Measurements from ENCODE around the gene RAB31. TPM values are rescaled to one million over a fixed set of nuclear protein-coding genes. Genes with fewer than 3 reads are reported as not detected.
A peak's percentile ranks its signal among the peaks of the same experiment; 100 is the strongest.
"Not testable (repeated sequence)": the region's sequence is repeated elsewhere in the genome, so short reads cannot be mapped to it uniquely, and the experiment has no call there.

RAB31 gene
- total RNA-seq, 2 experiments from 2014 or later, result not detected

DNA sequence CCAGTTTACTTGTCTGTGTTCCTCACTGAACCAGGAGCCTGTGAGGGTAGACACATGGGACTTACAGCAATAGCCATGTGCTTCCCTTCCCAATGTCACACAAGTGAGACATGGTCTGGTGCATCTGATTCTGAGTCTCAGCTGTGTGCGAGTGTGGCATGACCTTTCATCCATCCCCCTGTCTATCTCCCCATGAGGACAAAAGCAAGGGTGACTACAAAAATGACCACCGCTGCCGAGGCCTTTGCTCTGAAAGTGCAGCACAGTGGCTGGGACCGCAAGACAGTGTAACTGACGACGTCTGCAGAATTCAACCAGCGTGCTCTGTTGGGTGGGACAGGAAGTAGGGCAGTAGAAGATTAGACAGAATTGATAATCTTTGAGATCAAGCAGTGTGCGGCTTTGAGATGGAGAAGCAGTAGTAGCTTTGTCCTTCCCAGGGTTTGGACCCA lies 50.5 kb downstream of the RAB31 start:
- Mint-ChIP-seq H3K9me3 (ENCODE audit: insufficient read depth) (no peaks in the 10 kb centered on the region), H3K36me3 (ENCODE audit: low read depth) (no peaks in the 10 kb centered on the region), H3K27ac (no peak overlapping the region), H3K4me1 (ENCODE audit: low read depth) (peaks cover 4% of the 10 kb centered on the region), H3K4me3 (no peak overlapping the region), H3K27me3 (ENCODE audit: low read depth) (peaks cover 19% of the 10 kb centered on the region)
- ATAC-seq, result no peak
- POLR2A ChIA-PET, result no interaction called here
- no peak for DNase-seq
- CTCF ChIA-PET, result no interaction called here

DNA sequence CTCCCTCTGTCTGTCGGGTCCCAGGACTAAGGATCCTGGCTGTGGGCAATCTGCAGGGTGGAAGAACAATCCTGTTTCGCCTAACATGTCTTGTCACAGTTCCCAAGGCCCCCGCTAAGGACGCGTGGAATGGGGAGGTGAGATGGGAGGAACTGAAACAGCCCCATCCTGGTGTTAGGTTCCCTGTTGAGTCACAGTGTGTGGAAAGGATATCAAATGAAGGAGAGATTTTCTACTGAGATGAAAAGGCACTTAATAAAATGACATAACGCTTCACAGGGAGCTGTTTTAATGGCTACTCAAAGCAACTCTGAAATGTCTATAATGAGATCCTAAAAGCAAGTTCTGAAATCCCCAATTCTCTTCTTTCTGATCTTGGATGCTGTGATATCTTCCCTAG lies 52.5 kb downstream of the RAB31 start:
- DNase-seq (no peak), ATAC-seq (no peak)
- Mint-ChIP-seq H3K9me3 (ENCODE audit: insufficient read depth) (no peaks in the 10 kb centered on the region), H3K27ac (no peak overlapping the region), H3K4me1 (ENCODE audit: low read depth) (peaks cover 4% of the 10 kb centered on the region), H3K27me3 (ENCODE audit: low read depth) (peaks cover 19% of the 10 kb centered on the region), H3K36me3 (ENCODE audit: low read depth) (no peaks in the 10 kb centered on the region), H3K4me3 (no peak overlapping the region)
- CTCF ChIA-PET, result interaction anchor here (1.1 kb wide), 1 partner anchor 77 kb away, joined by 3 read pairs; no protein-coding TSS in a partner anchor
- POLR2A ChIA-PET, result no interaction called here

DNA sequence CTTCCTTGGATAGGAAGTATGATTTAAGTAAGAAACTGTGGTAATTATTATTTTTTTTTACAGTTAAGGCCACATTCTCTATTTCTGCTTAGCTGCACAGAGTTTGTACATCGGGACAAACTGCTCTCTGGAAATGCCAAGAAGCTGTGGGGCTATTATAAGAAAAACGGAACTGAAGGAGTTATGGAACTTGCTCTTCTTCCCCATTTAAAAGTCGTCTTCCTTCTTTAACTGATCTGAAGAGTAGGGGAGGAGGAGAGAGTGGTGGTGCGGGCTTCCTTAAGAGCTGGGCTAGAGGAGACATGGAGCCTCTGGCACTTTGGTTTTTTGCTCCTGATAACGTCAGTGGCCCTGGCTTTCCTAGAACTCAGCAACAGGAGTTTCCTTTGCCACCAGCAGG lies 54.4 kb downstream of the RAB31 start:
- DNase-seq, result no peak

DNA sequence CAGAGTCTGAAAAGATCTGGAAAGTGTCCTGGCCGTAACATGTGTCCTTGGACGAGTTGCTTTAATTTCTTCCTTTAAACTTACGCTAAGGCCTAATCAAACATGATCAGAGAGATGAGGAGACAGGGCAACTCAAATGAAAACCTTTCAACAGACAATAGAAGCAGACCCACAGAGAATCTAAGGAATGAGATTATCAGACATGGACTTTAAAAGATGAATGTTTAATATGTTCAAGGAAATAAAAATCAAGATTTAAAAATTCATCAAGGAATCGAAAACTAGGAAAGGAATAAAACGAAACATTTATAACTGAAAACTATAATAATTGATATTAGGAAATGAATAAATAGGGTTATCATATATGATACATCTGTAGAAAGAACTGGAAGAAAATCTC lies 55.1 kb downstream of the RAB31 start:
- no peak for ATAC-seq
- DNase-seq, result no peak
- Mint-ChIP-seq H3K36me3 (ENCODE audit: low read depth) (no peaks in the 10 kb centered on the region), H3K4me3 (no peak overlapping the region), H3K27me3 (ENCODE audit: low read depth) (peaks cover 17% of the 10 kb centered on the region), H3K9me3 (ENCODE audit: insufficient read depth) (no peaks in the 10 kb centered on the region), H3K4me1 (ENCODE audit: low read depth) (peaks cover 4% of the 10 kb centered on the region), H3K27ac (no peak overlapping the region)
- ChIA-PET CTCF (no interaction called here), POLR2A (no interaction called here)

More for the DNA sequence above, 54.4 kb downstream of the RAB31 start:
- Mint-ChIP-seq H3K4me3 (no peak overlapping the region), H3K27ac (no peak overlapping the region), H3K9me3 (ENCODE audit: insufficient read depth) (no peaks in the 10 kb centered on the region), H3K27me3 (ENCODE audit: low read depth) (peaks cover 17% of the 10 kb centered on the region), H3K4me1 (ENCODE audit: low read depth) (peaks cover 4% of the 10 kb centered on the region), H3K36me3 (ENCODE audit: low read depth) (no peaks in the 10 kb centered on the region)
- ATAC-seq, result no peak
- ChIA-PET CTCF (interaction anchor here (0.9 kb wide), 1 partner anchor 9 kb away, joined by 3 read pairs; no protein-coding TSS in a partner anchor), POLR2A (no interaction called here)

DNA sequence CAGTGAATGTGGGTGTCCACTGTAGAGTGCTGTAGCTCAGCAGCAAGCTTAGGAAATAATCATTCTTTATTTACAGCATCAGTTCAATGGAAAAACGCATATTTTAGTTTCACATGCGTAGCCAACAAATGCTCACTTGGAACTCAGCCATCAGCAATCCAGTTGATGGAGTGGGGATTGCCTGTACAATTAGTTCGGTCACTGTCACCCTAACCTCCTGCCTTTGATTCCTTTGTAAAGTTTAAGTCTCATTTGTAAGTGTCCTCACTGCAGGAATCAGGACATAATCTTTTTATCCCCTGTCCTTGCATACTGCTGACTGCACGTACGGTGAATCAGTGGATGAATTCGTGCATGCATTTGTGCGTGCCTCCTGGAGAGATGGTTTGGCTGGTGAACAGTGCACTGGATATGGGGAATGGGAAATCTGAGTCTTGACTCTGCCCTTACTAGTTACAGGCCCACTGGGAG lies 55.9 kb downstream of the RAB31 start:
- Mint-ChIP-seq H3K27ac (no peak overlapping the region), H3K9me3 (ENCODE audit: insufficient read depth) (no peaks in the 10 kb centered on the region), H3K27me3 (ENCODE audit: low read depth) (peaks cover 15% of the 10 kb centered on the region), H3K36me3 (ENCODE audit: low read depth) (no peaks in the 10 kb centered on the region), H3K4me3 (no peak overlapping the region), H3K4me1 (ENCODE audit: low read depth) (no peaks in the 10 kb centered on the region)
- CTCF ChIA-PET, result no interaction called here
- ATAC-seq (no peak), DNase-seq (no peak)
- POLR2A ChIA-PET, result no interaction called here

DNA sequence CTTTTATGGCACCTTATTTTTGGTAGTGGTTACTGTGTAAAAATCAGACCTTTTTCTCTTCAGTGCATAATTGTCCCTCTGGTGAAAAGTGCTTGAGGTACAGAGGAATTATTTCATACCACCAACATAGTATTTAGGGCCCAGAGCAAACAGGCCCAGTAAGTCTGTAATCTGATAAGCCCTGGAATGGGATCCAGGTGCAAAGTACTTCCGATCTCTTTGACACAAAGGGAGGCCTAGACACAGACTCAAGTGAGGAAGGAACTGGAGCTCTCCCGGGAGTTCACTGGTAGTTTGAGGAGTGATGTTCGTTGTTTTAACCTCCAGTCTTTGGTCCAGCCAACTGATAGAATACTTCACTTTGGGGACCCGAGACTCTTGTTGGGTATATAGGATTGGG lies 57.4 kb downstream of the RAB31 start:
- no peak overlapping the region for H3K4me3 Mint-ChIP-seq
- CTCF ChIA-PET, result no interaction called here

DNA sequence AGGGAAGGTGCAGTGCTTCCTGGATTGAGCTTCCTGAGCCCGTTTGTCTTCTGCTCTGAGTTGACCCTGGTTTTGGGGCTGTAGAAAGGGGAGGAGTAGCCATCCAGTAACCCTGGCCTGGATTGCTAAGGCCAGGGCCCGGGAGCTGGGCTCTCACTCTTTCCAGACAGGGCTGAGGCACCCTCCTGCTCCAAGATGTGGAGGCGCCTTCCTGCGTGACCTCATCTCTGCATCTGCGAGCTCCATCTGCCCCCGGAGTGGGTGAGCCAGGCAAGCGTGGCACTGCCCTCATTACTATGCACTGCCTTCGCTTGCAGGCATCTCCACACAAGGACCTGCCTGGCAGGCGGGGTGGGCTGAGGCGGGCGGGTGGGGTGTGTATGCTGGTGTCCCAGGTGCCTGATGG lies 58.0 kb downstream of the RAB31 start:
- POLR2A ChIA-PET, result no interaction called here
- no peaks in the 10 kb centered on the region for H3K9me3 Mint-ChIP-seq (ENCODE audit: insufficient read depth)
- H3K36me3 Mint-ChIP-seq (ENCODE audit: low read depth), result no peaks in the 10 kb centered on the region
- H3K27ac Mint-ChIP-seq, result no peak overlapping the region
- H3K4me1 Mint-ChIP-seq (ENCODE audit: low read depth), result no peaks in the 10 kb centered on the region
- no peak for ATAC-seq
- no peak for DNase-seq
- H3K4me3 Mint-ChIP-seq, result no peak overlapping the region
- CTCF ChIA-PET, result no interaction called here
- H3K27me3 Mint-ChIP-seq (ENCODE audit: low read depth), result peaks cover 16% of the 10 kb centered on the region

More for the DNA sequence above, 57.4 kb downstream of the RAB31 start:
- ATAC-seq, result no peak
- Mint-ChIP-seq H3K27me3 (ENCODE audit: low read depth) (peaks cover 18% of the 10 kb centered on the region), H3K36me3 (ENCODE audit: low read depth) (no peaks in the 10 kb centered on the region), H3K4me1 (ENCODE audit: low read depth) (no peaks in the 10 kb centered on the region), H3K9me3 (ENCODE audit: insufficient read depth) (no peaks in the 10 kb centered on the region), H3K27ac (no peak overlapping the region)
- POLR2A ChIA-PET, result no interaction called here
- DNase-seq, result no peak

DNA sequence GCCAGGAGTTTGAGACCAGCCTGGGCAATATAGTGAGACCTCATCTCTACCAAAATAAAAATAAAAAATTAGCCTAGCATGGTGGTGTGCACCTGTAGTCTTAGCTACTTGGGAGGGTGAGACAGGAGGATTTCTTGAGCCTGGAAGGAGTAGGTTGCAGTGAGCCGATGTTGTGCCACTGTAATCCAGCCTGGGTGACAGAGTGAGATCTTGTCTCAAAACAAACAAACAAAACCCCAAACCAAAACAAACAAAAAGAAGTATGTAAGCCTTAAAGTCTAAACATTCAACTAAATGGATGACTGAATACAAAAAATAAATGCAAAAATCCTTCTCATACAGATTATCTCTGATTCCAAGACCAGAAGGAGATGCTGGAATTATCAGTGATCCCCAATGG lies 58.6 kb downstream of the RAB31 start:
- CTCF ChIA-PET, result no interaction called here
- no peaks in the 10 kb centered on the region for H3K4me1 Mint-ChIP-seq (ENCODE audit: low read depth)
- no peak for DNase-seq

DNA sequence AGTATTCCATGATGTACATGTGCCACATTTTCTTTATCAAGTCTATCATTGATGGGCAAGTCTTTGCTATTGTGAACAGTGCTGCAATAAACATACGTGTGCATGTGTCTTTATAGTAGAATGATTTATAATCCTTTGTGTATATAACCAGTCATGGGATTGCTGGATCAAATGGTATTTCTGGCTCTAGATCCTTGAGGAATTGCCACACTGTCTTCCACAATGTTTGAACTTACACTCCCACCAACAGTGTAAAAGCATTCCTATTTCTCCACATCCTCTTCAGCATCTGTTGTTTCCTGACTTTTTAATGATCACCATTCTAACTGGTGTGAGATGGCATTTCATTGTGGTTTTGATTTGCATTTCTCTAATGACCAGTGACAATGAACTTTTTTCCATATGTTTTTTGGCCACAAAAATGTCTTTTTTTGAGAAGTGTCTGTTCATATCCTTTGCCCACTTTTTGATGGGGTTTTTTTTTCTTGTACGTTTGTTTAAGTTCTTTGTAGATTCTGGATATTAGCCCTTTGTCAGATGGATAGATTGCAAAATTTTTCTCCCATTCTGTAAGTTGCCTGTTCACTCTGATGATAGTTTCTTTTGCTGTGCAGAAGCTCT lies 60.1 kb downstream of the RAB31 start:
- H3K36me3 Mint-ChIP-seq (ENCODE audit: low read depth); H3K9me3 Mint-ChIP-seq (ENCODE audit: insufficient read depth); CTCF ChIA-PET; DNase-seq; ATAC-seq; H3K4me1 Mint-ChIP-seq (ENCODE audit: low read depth); H3K27ac Mint-ChIP-seq; POLR2A ChIA-PET; H3K4me3 Mint-ChIP-seq: not testable (repeated sequence)
- H3K27me3 Mint-ChIP-seq (ENCODE audit: low read depth), result peaks cover 13% of the 10 kb centered on the region

More for the DNA sequence above, 58.6 kb downstream of the RAB31 start:
- H3K9me3 Mint-ChIP-seq (ENCODE audit: insufficient read depth), result no peaks in the 10 kb centered on the region
- POLR2A ChIA-PET, result no interaction called here
- no peak for ATAC-seq
- H3K27me3 Mint-ChIP-seq (ENCODE audit: low read depth), result peaks cover 13% of the 10 kb centered on the region
- H3K27ac Mint-ChIP-seq, result no peak overlapping the region
- H3K36me3 Mint-ChIP-seq (ENCODE audit: low read depth), result no peaks in the 10 kb centered on the region
- H3K4me3 Mint-ChIP-seq, result no peak overlapping the region

DNA sequence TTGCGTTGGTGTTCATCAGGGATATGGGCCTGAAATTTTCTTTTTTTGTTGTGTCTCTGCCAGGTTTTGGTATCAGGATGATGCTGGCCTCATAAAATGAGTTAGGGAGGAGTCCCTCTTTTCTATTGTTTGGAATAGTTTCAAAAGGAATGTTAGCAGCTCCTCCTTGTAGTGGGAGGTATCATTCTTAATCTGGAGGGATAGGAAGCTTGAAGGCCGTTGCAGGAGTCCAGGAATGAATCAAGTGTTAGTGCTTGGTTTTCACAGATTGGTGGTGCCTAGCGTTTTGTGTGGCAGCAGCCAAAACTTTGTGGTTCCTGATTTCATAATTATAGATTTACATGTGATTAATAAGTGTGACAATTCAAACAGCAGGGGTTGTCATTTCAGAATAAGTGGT lies 62.0 kb downstream of the RAB31 start:
- POLR2A ChIA-PET; ATAC-seq; H3K9me3 Mint-ChIP-seq (ENCODE audit: insufficient read depth); H3K36me3 Mint-ChIP-seq (ENCODE audit: low read depth); H3K4me3 Mint-ChIP-seq; H3K27ac Mint-ChIP-seq; H3K4me1 Mint-ChIP-seq (ENCODE audit: low read depth); DNase-seq; CTCF ChIA-PET: not testable (repeated sequence)
- H3K27me3 Mint-ChIP-seq (ENCODE audit: low read depth), result peaks cover 20% of the 10 kb centered on the region

DNA sequence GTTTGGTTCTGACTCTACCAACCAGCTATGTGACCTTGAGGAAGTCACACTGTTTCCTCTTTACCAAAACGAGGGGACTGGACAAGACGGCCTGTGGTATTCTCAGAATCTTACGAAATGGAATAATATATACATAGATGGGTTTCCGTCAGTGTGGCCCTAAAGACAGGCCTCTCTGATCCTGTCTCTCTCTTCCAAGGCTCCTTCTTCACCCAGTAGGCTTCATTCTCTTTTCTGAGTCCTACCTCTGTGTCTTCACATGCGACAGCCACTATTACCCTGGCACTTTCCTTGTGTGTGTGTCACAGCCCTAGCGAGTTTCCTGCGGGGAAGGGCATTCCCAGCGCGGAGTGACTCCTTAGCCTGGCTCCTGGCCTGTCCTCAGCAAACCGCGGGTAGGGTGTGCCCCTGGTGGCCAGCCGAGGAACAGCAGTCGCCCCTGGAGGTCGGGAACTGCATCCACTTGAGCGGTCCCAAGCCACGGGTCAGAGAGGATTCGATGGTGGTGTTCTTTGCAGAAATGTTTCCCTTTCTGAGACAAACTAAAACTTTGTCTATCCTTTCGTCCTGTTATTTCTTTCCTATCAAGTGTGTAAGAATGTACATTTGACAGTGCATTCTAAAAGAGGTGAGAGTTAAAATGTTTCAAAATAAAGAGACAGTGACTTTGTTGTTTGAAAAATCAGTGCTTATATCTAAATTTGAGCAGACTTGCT lies 63.3 kb downstream of the RAB31 start:
- Mint-ChIP-seq H3K9me3 (ENCODE audit: insufficient read depth) (no peaks in the 10 kb centered on the region), H3K4me3 (no peak overlapping the region), H3K36me3 (ENCODE audit: low read depth) (no peaks in the 10 kb centered on the region), H3K4me1 (ENCODE audit: low read depth) (no peaks in the 10 kb centered on the region), H3K27ac (no peak overlapping the region), H3K27me3 (ENCODE audit: low read depth) (peaks cover 22% of the 10 kb centered on the region)
- ChIA-PET POLR2A (no interaction called here), CTCF (interaction anchor here (1.3 kb wide), 1 partner anchor 9 kb away, joined by 3 read pairs; no protein-coding TSS in a partner anchor)
- ATAC-seq (peak; percentile 71), DNase-seq (peak; percentile 62)

DNA sequence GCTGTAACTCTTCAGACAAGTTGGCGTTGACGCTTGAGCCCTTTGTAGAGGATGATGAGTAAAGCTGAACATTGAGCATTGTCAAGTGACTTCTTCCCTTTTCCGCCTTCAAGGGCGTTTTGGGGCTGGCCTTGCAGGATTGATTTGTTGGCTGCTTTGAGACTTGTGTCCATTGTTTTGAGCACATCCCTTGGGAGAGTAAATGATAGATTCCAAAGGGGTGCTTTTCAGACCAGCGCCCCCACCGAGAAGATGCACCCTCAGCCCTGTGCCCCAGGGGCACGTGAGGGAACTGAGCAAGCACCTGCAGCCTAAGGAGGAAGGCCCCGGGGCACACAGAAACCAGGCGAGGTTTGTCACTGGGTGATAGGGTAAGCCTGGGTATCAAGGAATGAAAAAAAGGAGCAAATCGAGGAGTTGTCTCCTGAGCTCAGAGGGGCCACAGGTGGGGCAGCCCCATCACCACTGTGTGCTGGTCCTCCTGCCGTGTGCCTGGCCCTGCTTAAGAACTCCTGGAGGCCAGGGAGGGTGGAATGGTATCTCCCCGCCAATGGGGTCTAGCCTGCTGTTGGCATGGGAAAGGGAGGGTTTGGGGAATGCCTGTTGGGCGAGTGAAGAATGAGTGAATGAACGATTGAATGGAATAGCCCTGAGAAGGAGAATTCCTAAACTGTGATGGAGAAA lies 64.0 kb downstream of the RAB31 start:
- ChIA-PET POLR2A (no interaction called here), CTCF (interaction anchor here (1.3 kb wide), 1 partner anchor 10 kb away, joined by 3 read pairs; no protein-coding TSS in a partner anchor)
- no peak for ATAC-seq

More for the DNA sequence above, 64.0 kb downstream of the RAB31 start:
- Mint-ChIP-seq H3K27me3 (ENCODE audit: low read depth) (peaks cover 22% of the 10 kb centered on the region), H3K4me3 (no peak overlapping the region), H3K9me3 (ENCODE audit: insufficient read depth) (no peaks in the 10 kb centered on the region), H3K27ac (no peak overlapping the region), H3K36me3 (ENCODE audit: low read depth) (no peaks in the 10 kb centered on the region), H3K4me1 (ENCODE audit: low read depth) (no peaks in the 10 kb centered on the region)
- no peak for DNase-seq
